ENCODE measurements around the gene KDM5B. TPM values are rescaled to one million over a fixed set of nuclear protein-coding genes. Genes with fewer than 3 reads are reported as not detected.
A peak's percentile ranks its signal among the peaks of the same experiment; 100 is the strongest.
"Not testable (repeated sequence)": the region's sequence is repeated elsewhere in the genome, so short reads cannot be mapped to it uniquely, and the experiment has no call there.

KDM5B gene
- total RNA-seq, 1 experiment from 2014 or later, result 33.6 TPM

- no peak for DNase-seq
- H3K36me3 ChIP-seq, result peaks cover 59% of the 10 kb centered on the region
- H3K4me3 ChIP-seq, result no peak overlapping the region
- H3K9me3 ChIP-seq, result no peaks in the 10 kb centered on the region
- H3K27me3 ChIP-seq, result no peaks in the 10 kb centered on the region
These were observed 51.8 kb downstream of the KDM5B start for GRCh38 chr1:202756391-202756790.

GRCh38 chr1:202754293-202754692, 53.9 kb downstream of the KDM5B start:
- peaks cover 61% of the 10 kb centered on the region for H3K36me3 ChIP-seq

GRCh38 chr1:202752774-202753173, 55.4 kb downstream of the KDM5B start:
- no peak overlapping the region for H3K4me3 ChIP-seq
- DNase-seq, result no peak
- no peaks in the 10 kb centered on the region for H3K9me3 ChIP-seq
- peaks cover 62% of the 10 kb centered on the region for H3K36me3 ChIP-seq
- H3K27me3 ChIP-seq, result no peaks in the 10 kb centered on the region

More at GRCh38 chr1:202754293-202754692, 53.9 kb downstream of the KDM5B start:
- Histone ChIP-seq H3K9me3 (no peaks in the 10 kb centered on the region), H3K4me3 (no peak overlapping the region), H3K27me3 (no peaks in the 10 kb centered on the region)
- no peak for DNase-seq

GRCh38 chr1:202750761-202751160, 57.5 kb downstream of the KDM5B start:
- no peak overlapping the region for H3K4me3 ChIP-seq
- peaks cover 58% of the 10 kb centered on the region for H3K36me3 ChIP-seq
- no peak for DNase-seq
- no peaks in the 10 kb centered on the region for H3K9me3 ChIP-seq
- no peaks in the 10 kb centered on the region for H3K27me3 ChIP-seq

- DNase-seq, result no peak
- no peaks in the 10 kb centered on the region for H3K9me3 ChIP-seq
- H3K36me3 ChIP-seq, result peaks cover 60% of the 10 kb centered on the region
- H3K4me3 ChIP-seq, result no peak overlapping the region
- no peaks in the 10 kb centered on the region for H3K27me3 ChIP-seq
These were observed 58.2 kb downstream of the KDM5B start for GRCh38 chr1:202750024-202750423.

- Histone ChIP-seq H3K4me3 (no peak overlapping the region), H3K36me3 (peaks cover 70% of the 10 kb centered on the region), H3K27me3 (no peaks in the 10 kb centered on the region), H3K9me3 (no peaks in the 10 kb centered on the region)
- DNase-seq, result no peak
These were observed 62.8 kb downstream of the KDM5B start for GRCh38 chr1:202745323-202745888.

GRCh38 chr1:202744770-202745169, 63.5 kb downstream of the KDM5B start:
- H3K27me3 ChIP-seq, H3K9me3 ChIP-seq: not testable (repeated sequence)
- H3K36me3 ChIP-seq, result peaks cover 65% of the 10 kb centered on the region

GRCh38 chr1:202742496-202742895, 65.7 kb downstream of the KDM5B start:
- DNase-seq, result no peak
- H3K27me3 ChIP-seq, result no peaks in the 10 kb centered on the region
- peaks cover 50% of the 10 kb centered on the region for H3K36me3 ChIP-seq
- H3K4me3 ChIP-seq, result no peak overlapping the region
- no peaks in the 10 kb centered on the region for H3K9me3 ChIP-seq

More at GRCh38 chr1:202744770-202745169, 63.5 kb downstream of the KDM5B start:
- not testable (repeated sequence) for H3K4me3 ChIP-seq, DNase-seq

- no peak for DNase-seq
- H3K9me3 ChIP-seq, result no peaks in the 10 kb centered on the region
- H3K27me3 ChIP-seq, result no peaks in the 10 kb centered on the region
- H3K4me3 ChIP-seq, result no peak overlapping the region
- H3K36me3 ChIP-seq, result peaks cover 57% of the 10 kb centered on the region
These were observed 75.0 kb downstream of the KDM5B start for GRCh38 chr1:202733251-202733650.

GRCh38 chr1:202728951-202729350, 79.3 kb downstream of the KDM5B start:
- DNase-seq, result no peak
- H3K4me3 ChIP-seq, result no peak overlapping the region
- no peaks in the 10 kb centered on the region for H3K27me3 ChIP-seq
- peaks cover 51% of the 10 kb centered on the region for H3K36me3 ChIP-seq
- no peaks in the 10 kb centered on the region for H3K9me3 ChIP-seq

- Histone ChIP-seq H3K36me3 (peaks cover 35% of the 10 kb centered on the region), H3K27me3 (no peaks in the 10 kb centered on the region), H3K9me3 (no peaks in the 10 kb centered on the region), H3K4me3 (no peak overlapping the region)
- DNase-seq, result no peak
These were observed 82.7 kb downstream of the KDM5B start for GRCh38 chr1:202725526-202725925.

GRCh38 chr1:202723708-202724107, 84.5 kb downstream of the KDM5B start:
- no peak for DNase-seq
- Histone ChIP-seq H3K36me3 (peaks cover 19% of the 10 kb centered on the region), H3K9me3 (no peaks in the 10 kb centered on the region)

GRCh38 chr1:202723046-202723445, 85.2 kb downstream of the KDM5B start:
- H3K4me3 ChIP-seq, H3K27me3 ChIP-seq, DNase-seq, H3K9me3 ChIP-seq: not testable (repeated sequence)
- H3K36me3 ChIP-seq, result peaks cover 12% of the 10 kb centered on the region

More at GRCh38 chr1:202723708-202724107, 84.5 kb downstream of the KDM5B start:
- H3K4me3 ChIP-seq, result no peak overlapping the region
- no peaks in the 10 kb centered on the region for H3K27me3 ChIP-seq

- H3K36me3 ChIP-seq, result no peaks in the 10 kb centered on the region
- H3K27me3 ChIP-seq, result peaks cover 5% of the 10 kb centered on the region; the same call in 1 of the 2 replicates
- H3K9me3 ChIP-seq, result no peaks in the 10 kb centered on the region
- no peak overlapping the region for H3K4me3 ChIP-seq
- DNase-seq, result no peak
These were observed 91.6 kb downstream of the KDM5B start for GRCh38 chr1:202716654-202717053.

GRCh38 chr1:202714202-202714601, 94.0 kb downstream of the KDM5B start:
- H3K4me3 ChIP-seq, H3K9me3 ChIP-seq, H3K36me3 ChIP-seq, DNase-seq: not testable (repeated sequence)
- peaks cover 27% of the 10 kb centered on the region for H3K27me3 ChIP-seq

- Histone ChIP-seq H3K27me3 (peaks cover 38% of the 10 kb centered on the region), H3K9me3 (no peaks in the 10 kb centered on the region), H3K4me3 (no peak overlapping the region), H3K36me3 (no peaks in the 10 kb centered on the region)
- peak; percentile 11 for DNase-seq
These were observed 95.1 kb downstream of the KDM5B start for GRCh38 chr1:202713110-202713509.

GRCh38 chr1:202711949-202712635, 96.1 kb downstream of the KDM5B start:
- Histone ChIP-seq H3K36me3 (no peaks in the 10 kb centered on the region), H3K9me3 (no peaks in the 10 kb centered on the region), H3K4me3 (no peak overlapping the region), H3K27me3 (peaks cover 47% of the 10 kb centered on the region)
- no peak for DNase-seq
